ENCODE results near the gene FCGBP. TPM values are rescaled to one million over a fixed set of nuclear protein-coding genes. Genes with fewer than 3 reads are reported as not detected.

The FCGBP gene
- total and polyA plus RNA-seq, 2 of the 4 experiments (the other 2 are of a cell fraction) = under 0.01 to 0.03 TPM

GRCh38 chr19:39916851-39917396 is 17.5 kb downstream of the FCGBP start:
- BruUV-seq (replicated peaks) = no TSS peak
- H3K4ac ChIP-seq (ENCODE audit: low read depth, low read length) = no peak overlapping the region
- no peak overlapping the region for H3K14ac ChIP-seq (replicated peaks; ENCODE audit: low read depth, low read length)
- H2BK20ac ChIP-seq (ENCODE audit: low read depth, low read length) = no peak overlapping the region
- H2AK5ac ChIP-seq (ENCODE audit: low read depth, low read length) = no peak overlapping the region
- no peak overlapping the region for H3K4me3 ChIP-seq (ENCODE audit: insufficient read depth, low read depth, low read length)
- no peak for TF ChIP-seq RCOR1 (IDR thresholded peaks at IDR 0.05; ENCODE audit: insufficient replicate concordance, low read length)
- TF ChIP-seq FOS (IDR thresholded peaks at IDR 0.05; ENCODE audit: low read depth, low read length) = no peak
- no peak for TF ChIP-seq MAFK (IDR thresholded peaks at IDR 0.05; ENCODE audit: low read depth, low read length)
- TF ChIP-seq CHD1 (IDR thresholded peaks at IDR 0.05; ENCODE audit: low read depth, low read length) = no peak
- no peak for TF ChIP-seq RFX5 (IDR thresholded peaks at IDR 0.05; ENCODE audit: low read depth, low read length)
- TF ChIP-seq SMC3 (IDR thresholded peaks at IDR 0.05; ENCODE audit: low read depth, low read length) = no peak
- TF ChIP-seq USF2 (IDR thresholded peaks at IDR 0.05; ENCODE audit: low read depth, low read length) = no peak
- no peak for TF ChIP-seq CTCF (conservative IDR thresholded peaks at IDR 0.05; ENCODE audit: low read depth, low read length)
- no peak for TF ChIP-seq BHLHE40 (IDR thresholded peaks at IDR 0.05; ENCODE audit: low read depth, low read length)
- TF ChIP-seq MAZ (IDR thresholded peaks at IDR 0.05; ENCODE audit: borderline replicate concordance, low read depth, low read length) = no peak
- no peak for TF ChIP-seq MXI1 (IDR thresholded peaks at IDR 0.05; ENCODE audit: borderline replicate concordance, low read depth, low read length)
- no peak for TF ChIP-seq NFE2L2 (IDR thresholded peaks at IDR 0.05; ENCODE audit: low read depth, low read length)
- TF ChIP-seq POLR2A (IDR thresholded peaks at IDR 0.05; ENCODE audit: low read depth, low read length) = no peak
- no peak for TF ChIP-seq RAD21 (IDR thresholded peaks at IDR 0.05; ENCODE audit: low read length)
- no peak for TF ChIP-seq CEBPB (IDR thresholded peaks at IDR 0.05; ENCODE audit: low read depth, low read length)
- TF ChIP-seq ELK1 (IDR thresholded peaks at IDR 0.05; ENCODE audit: borderline replicate concordance, low read depth, low read length) = no peak
- DNase-seq (no peak), ATAC-seq (ENCODE audit: low read depth) (no peak)
- H3K27ac ChIP-seq (ENCODE audit: insufficient read depth, low read length) = no peak overlapping the region
- POLR2A ChIA-PET (ENCODE audit: unreplicated experiment) = no interaction called here
- no peak overlapping the region for H2AK9ac ChIP-seq (replicated peaks; ENCODE audit: low read depth, low read length, poor library complexity)
- no peaks in the 10 kb centered on the region for H3K4me1 ChIP-seq (ENCODE audit: control insufficient read depth, insufficient read depth, low read length)
- dilution Hi-C loops (cut with HindIII; ENCODE audit: low sequenced_read_pairs, unreplicated experiment) (no loop called here), intact Hi-C loops (cut with micrococcal nuclease) (no loop called here), in situ Hi-C loops (cut with MboI; ENCODE audit: low sequenced_read_pairs) (no loop called here)
- H3K18ac ChIP-seq (ENCODE audit: low read depth, low read length) = no peak overlapping the region
- H2BK15ac ChIP-seq (ENCODE audit: low read depth, low read length) = no peak overlapping the region
- H3K36me3 ChIP-seq (ENCODE audit: control insufficient read depth, insufficient read depth, low read length) = no peaks in the 10 kb centered on the region
- no peaks in the 10 kb centered on the region for H3K9me3 ChIP-seq (ENCODE audit: control insufficient read depth, insufficient read depth, low read length)
- CTCF ChIA-PET = no interaction called here
- H2AFZ ChIP-seq (replicated peaks; ENCODE audit: low read length, poor library complexity) = no peak overlapping the region
- no peaks in the 10 kb centered on the region for H3K9me1 ChIP-seq (ENCODE audit: insufficient read depth, low read length)
- no peaks in the 10 kb centered on the region for H4K20me1 ChIP-seq (ENCODE audit: insufficient read depth, low read length)
- no peak overlapping the region for H4K91ac ChIP-seq (ENCODE audit: insufficient read depth, low read depth, low read length)
- H4K8ac ChIP-seq (ENCODE audit: low read depth in 2 of 2, low read length in 2 of 2) = no peak overlapping the region
- H4K5ac ChIP-seq (ENCODE audit: low read depth, low read length) = no peak overlapping the region
- H3K9ac ChIP-seq (ENCODE audit: low read depth, low read length) = no peak overlapping the region
- H3K79me1 ChIP-seq (ENCODE audit: low read depth in 1 of 2, low read length in 2 of 2) = no peaks in the 10 kb centered on the region
- H3K4me2 ChIP-seq (ENCODE audit: low read depth, low read length) = no peak overlapping the region
- no peak overlapping the region for H3K56ac ChIP-seq (ENCODE audit: extremely low read depth, insufficient read depth, low read length)
- WGBS, 2 experiments (ENCODE audit: extremely low coverage in 2 of 2, insufficient read length in 1 of 2) = no CpG with 5 or more reads among the region's 5 CpGs
- no peak overlapping the region for H3K23ac ChIP-seq (ENCODE audit: low read depth, low read length)
- H2BK120ac ChIP-seq (ENCODE audit: low read depth, low read length) = no peak overlapping the region
- H2BK5ac ChIP-seq (ENCODE audit: low read depth, low read length, poor library complexity, severe bottlenecking) = no peak overlapping the region
- peaks cover 3% of the 10 kb centered on the region; the same call in 1 of the 2 replicates for H3K27me3 ChIP-seq (ENCODE audit: control insufficient read depth, insufficient read depth, low read length)

Measured in IMR-90 (cell line).